HG03442 (cell line): Measurements from ENCODE around the gene OST4.
A peak's percentile ranks its signal among the peaks of the same experiment; 100 is the strongest.

ENCODE experiments used
- ATAC-seq: cut with Tn5 transposase; IDR thresholded peaks from one replicate; pipeline ENCODE4 v1.9.1; 2021; ENCODE audit warnings: mild to moderate bottlenecking, moderate library complexity; ENCODE audit not compliant: unreplicated experiment

The OST4 gene

GRCh38 chr2:27054721-27055120 lies 16.7 kb downstream of the OST4 start:
- ATAC-seq: no peak

- ATAC-seq: no peak
Measured at GRCh38 chr2:27053776-27054175, 17.7 kb downstream of the OST4 start.

- ATAC-seq: no peak
Measured at GRCh38 chr2:27053321-27053720, 18.1 kb downstream of the OST4 start.

- peak; percentile 5 for ATAC-seq
Measured at GRCh38 chr2:27051902-27052645, 19.4 kb downstream of the OST4 start.

GRCh38 chr2:27050996-27051901 lies 20.2 kb downstream of the OST4 start, which contains the start of gene AGBL5:
Gene AGBL5, plus strand, starts transcription at chr2:27051668. Its CDS starts 1,291 bp downstream, at chr2:27052959.
- peak; percentile 63 for ATAC-seq

GRCh38 chr2:27050281-27050995 lies 21.0 kb downstream of the OST4 start:
- ATAC-seq: peak; percentile 41

GRCh38 chr2:27049422-27050280 lies 21.8 kb downstream of the OST4 start:
- peak; percentile 16 for ATAC-seq

- ATAC-seq: no peak
Measured at GRCh38 chr2:27042985-27043634, 28.3 kb downstream of the OST4 start.

GRCh38 chr2:27042159-27042661 lies 29.2 kb downstream of the OST4 start:
- ATAC-seq: no peak

GRCh38 chr2:27041752-27042151 lies 29.7 kb downstream of the OST4 start:
- ATAC-seq: no peak

GRCh38 chr2:27040282-27040681 lies 31.2 kb downstream of the OST4 start:
- no peak for ATAC-seq

- no peak for ATAC-seq
Measured at GRCh38 chr2:27039871-27040270, 31.6 kb downstream of the OST4 start.

GRCh38 chr2:27039426-27039825 lies 32.0 kb downstream of the OST4 start:
- no peak for ATAC-seq

GRCh38 chr2:27038631-27039339 lies 32.7 kb downstream of the OST4 start:
- ATAC-seq: no peak

GRCh38 chr2:27038012-27038411 lies 33.4 kb downstream of the OST4 start:
- ATAC-seq: no peak

GRCh38 chr2:27033253-27033852 lies 38.1 kb downstream of the OST4 start:
- ATAC-seq: peak; percentile 5

- peak; percentile 88 for ATAC-seq
Measured at GRCh38 chr2:27032495-27033252, 38.8 kb downstream of the OST4 start, which contains the start of gene TMEM214. Gene TMEM214, plus strand, starts transcription at chr2:27032965. Its CDS starts 51 bp downstream, at chr2:27033016.

- ATAC-seq: no peak
Measured at GRCh38 chr2:27029051-27029450, 42.4 kb downstream of the OST4 start.
